Measurements from ENCODE around the gene HMG20B. TPM values are rescaled to one million over a fixed set of nuclear protein-coding genes. Genes with fewer than 3 reads are reported as not detected.

The HMG20B gene
- polyA plus RNA-seq, 1 of the 3 experiments (the other 2 are of a cell fraction), result 92.0 TPM

GRCh38 chr19:3622224-3622623 is 49.5 kb downstream of the HMG20B start:
- Histone ChIP-seq H2AFZ (ENCODE audit: low read depth) (no peak overlapping the region), H3K79me2 (ENCODE audit: insufficient read depth) (peaks cover 38% of the 10 kb centered on the region), H3K9me3 (no peaks in the 10 kb centered on the region), H3F3A (replicated peaks; ENCODE audit: insufficient read depth) (no peaks in the 10 kb centered on the region), H3K9ac (no peak overlapping the region), H3K4me3 (ENCODE audit: low read depth in 2 of 2, low read length in 1 of 2) (no peak overlapping the region), H3K27ac (ENCODE audit: low read depth in 2 of 2, low read length in 1 of 2) (no peak overlapping the region), H3K27me3 (ENCODE audit: insufficient read depth) (no peaks in the 10 kb centered on the region), H3K9me2 (no peaks in the 10 kb centered on the region), H4K20me1 (ENCODE audit: insufficient read depth) (peaks cover 17% of the 10 kb centered on the region), H3K36me3 (replicated peaks in 1 of 2; ENCODE audit: control insufficient read depth in 1 of 2, insufficient read depth in 2 of 2, low read length in 1 of 2) (peaks cover 0 to 19% of the 10 kb centered on the region in 2 experiments), H3K4me2 (no peak overlapping the region), H3K4me1 (ENCODE audit: control insufficient read depth in 1 of 2, insufficient read depth in 2 of 2, low read depth in 1 of 2, low read length in 1 of 2) (peaks cover 8 to 12% of the 10 kb centered on the region in 2 experiments; a peak in 2 of 4 replicates)
- CTCF ChIA-PET, result interaction anchor here (0.7 to 5.8 kb wide), 5 partner anchors 36 to 317 kb away, joined by 3 to 49 read pairs (median 4); partner anchors contain the start of gene GIPC3
- WGBS (ENCODE audit: low lambda C conversion rate), result 87% methylated on average over 11 of the region's 12 CpGs
- TF ChIP-seq FOXJ3 (CRISPR knock-in tag; IDR thresholded peaks at IDR 0.05) (no peak), MXI1 (IDR thresholded peaks at IDR 0.05; ENCODE audit: low read depth, low read length) (no peak), YY1 (IDR thresholded peaks at IDR 0.05; ENCODE audit: low read depth) (no peak), NFIC (IDR thresholded peaks at IDR 0.05; ENCODE audit: borderline replicate concordance) (no peak), USF2 (IDR thresholded peaks at IDR 0.05; ENCODE audit: borderline replicate concordance, low read depth, low read length) (no peak), CHD2 (IDR thresholded peaks at IDR 0.05; ENCODE audit: low read length, partially characterized antibody) (no peak), TEAD4 (IDR thresholded peaks at IDR 0.05; ENCODE audit: borderline replicate concordance, insufficient read depth) (no peak), RCOR1 (IDR thresholded peaks at IDR 0.05; ENCODE audit: low read length) (no peak), MAX (IDR thresholded peaks at IDR 0.05; ENCODE audit: low read depth) (no peak), FOXM1 (IDR thresholded peaks at IDR 0.05; ENCODE audit: low read depth) (no peak), GATA2 (CRISPR knock-in tag; IDR thresholded peaks at IDR 0.05) (no peak), TAF1 (IDR thresholded peaks at IDR 0.05; ENCODE audit: borderline replicate concordance, low read depth, low read length) (no peak), POLR2AphosphoS5 (IDR thresholded peaks at IDR 0.05; ENCODE audit: low read depth, low read length) (no peak), RAD21 (IDR thresholded peaks at IDR 0.05; ENCODE audit: low read length) (no peak), SIN3A (IDR thresholded peaks at IDR 0.05; ENCODE audit: borderline replicate concordance, low read depth, low read length) (no peak), FOSL2 (IDR thresholded peaks at IDR 0.05; ENCODE audit: borderline replicate concordance, low read depth) (no peak)
- TF ChIP-seq, protein P1, sequence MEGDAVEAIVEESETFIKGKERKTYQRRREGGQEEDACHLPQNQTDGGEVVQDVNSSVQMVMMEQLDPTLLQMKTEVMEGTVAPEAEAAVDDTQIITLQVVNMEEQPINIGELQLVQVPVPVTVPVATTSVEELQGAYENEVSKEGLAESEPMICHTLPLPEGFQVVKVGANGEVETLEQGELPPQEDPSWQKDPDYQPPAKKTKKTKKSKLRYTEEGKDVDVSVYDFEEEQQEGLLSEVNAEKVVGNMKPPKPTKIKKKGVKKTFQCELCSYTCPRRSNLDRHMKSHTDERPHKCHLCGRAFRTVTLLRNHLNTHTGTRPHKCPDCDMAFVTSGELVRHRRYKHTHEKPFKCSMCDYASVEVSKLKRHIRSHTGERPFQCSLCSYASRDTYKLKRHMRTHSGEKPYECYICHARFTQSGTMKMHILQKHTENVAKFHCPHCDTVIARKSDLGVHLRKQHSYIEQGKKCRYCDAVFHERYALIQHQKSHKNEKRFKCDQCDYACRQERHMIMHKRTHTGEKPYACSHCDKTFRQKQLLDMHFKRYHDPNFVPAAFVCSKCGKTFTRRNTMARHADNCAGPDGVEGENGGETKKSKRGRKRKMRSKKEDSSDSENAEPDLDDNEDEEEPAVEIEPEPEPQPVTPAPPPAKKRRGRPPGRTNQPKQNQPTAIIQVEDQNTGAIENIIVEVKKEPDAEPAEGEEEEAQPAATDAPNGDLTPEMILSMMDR (IDR thresholded peaks at IDR 0.05), result no peak
- POLR2A ChIA-PET, result no interaction called here
- DNase-seq, result no peak
